ENCODE results near the gene AHCYL1. TPM values are rescaled to one million over a fixed set of nuclear protein-coding genes. Genes with fewer than 3 reads are reported as not detected.
"Not testable (repeated sequence)": the region's sequence is repeated elsewhere in the genome, so short reads cannot be mapped to it uniquely, and the experiment has no call there.

The AHCYL1 gene
- polyA plus RNA-seq, 1 donor: 129 TPM

DNA sequence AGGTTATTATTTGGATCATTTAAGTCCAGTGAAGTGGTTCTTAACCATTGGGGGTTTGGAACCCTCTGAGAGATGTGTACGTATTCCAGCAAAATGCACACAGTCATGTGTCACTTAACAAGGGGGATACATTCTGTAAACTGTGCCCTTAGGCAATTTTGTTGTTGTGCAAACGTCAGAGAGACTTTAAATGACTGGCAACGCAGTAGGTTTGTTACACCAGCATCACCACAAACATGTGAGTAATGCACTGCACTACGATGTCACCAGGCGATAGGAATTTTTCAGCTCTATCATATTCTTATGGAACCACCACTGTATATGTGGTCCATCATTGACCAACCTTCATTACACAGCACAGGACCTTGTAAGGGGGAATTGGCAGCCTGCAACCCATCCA is 11.9 kb downstream of the AHCYL1 start:
- no peak for DNase-seq

GRCh38 chr1:109997204-109997866 is 12.8 kb downstream of the AHCYL1 start:
- no peak for DNase-seq

GRCh38 chr1:109997867-109998229 is 13.3 kb downstream of the AHCYL1 start:
- DNase-seq: no peak

GRCh38 chr1:110002695-110003094 is 18.1 kb downstream of the AHCYL1 start:
- no peak for DNase-seq

DNA sequence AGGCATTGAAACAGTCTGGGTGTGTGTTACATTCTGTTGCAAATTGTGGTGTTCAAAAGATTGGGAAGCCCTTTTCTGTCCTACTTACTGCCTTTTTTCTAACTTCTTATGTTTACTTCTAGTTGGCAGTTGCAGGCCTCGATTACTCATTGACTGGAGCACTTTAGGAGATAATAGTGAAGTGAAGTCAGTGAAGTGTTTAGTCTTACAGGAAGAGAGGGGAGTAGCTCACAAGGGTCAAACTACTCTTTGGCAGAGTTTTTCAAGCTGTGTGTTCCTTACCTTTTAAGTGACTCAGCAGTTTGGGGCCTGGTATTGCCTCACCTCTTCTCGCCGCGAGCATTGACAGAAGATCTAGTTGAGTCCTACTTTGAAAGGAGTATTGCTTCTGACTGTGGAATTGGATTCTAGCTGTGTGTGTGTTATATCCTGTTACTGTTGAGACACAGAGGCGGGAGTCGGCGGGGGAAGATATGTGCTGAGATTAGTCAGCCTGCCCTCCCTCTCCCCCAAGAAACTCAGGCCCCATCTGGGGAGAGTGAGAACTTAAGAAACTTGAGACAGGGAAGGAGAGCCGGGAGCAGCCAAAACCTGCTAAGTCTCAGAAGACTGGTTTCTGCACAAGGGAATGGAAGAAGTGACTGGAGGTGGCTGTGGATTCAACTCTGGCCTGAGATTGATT is 19.3 kb downstream of the AHCYL1 start:
- peak; percentile 72 for DNase-seq

GRCh38 chr1:110004583-110004982 is 20.0 kb downstream of the AHCYL1 start:
- no peak for DNase-seq

- DNase-seq: no peak
These were observed 21.4 kb downstream of the AHCYL1 start for GRCh38 chr1:110005971-110006370.

DNA sequence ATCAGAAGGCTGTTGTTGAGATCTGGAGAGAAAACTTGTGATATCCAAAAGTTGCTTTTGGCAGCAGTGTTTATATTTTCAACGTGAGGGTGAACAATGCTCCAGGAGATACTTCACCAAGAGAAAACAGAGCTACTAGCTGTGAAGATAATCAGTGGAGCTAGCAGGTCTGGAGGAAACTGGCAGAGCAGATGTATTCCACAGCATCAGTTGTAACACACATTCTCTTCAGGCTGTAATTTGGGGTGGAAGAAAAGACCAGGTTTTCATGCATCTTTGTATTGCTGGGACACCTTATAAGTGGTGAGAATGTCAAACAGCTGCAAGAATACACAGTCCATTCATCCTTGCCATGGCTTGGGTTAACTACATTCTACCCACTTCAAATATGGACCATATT is 22.0 kb downstream of the AHCYL1 start:
- DNase-seq: no peak

DNA sequence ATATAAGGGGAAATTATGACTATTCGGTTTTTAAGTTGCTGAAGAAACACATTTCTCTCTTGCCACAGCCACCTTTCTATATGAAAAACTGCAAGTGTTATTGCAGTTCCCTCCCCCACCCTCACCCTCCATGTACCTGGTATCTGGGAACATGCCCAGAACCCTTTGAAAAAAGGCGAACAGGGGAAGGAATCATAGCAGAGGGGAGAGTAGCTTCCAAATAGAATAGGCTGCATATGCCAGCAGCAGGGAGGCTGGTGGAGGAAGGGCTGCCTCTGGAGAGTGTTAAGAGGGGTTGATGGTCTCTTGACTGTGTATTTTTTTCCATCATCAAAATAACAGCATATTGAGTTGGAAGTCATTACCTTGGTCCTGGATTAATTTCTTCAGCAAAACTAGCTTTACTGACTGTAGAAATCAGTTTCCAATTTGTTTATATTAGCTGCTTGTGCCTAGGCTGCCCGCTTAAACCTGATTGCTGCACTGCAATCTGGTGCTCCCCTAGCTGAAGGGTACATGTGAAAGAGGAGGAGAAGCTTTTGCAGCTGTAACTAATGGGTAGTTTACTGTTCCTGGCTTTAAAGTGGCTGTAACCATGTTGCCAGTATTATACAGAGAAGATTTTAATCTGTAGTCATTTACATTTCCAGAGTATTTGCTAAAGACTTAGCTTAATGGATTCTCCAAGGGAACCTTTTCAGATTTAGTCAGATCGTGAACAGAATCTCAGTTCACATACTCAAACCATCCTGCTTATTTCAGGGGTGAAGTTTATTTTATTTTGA is 22.7 kb downstream of the AHCYL1 start:
- no peak for DNase-seq

DNA sequence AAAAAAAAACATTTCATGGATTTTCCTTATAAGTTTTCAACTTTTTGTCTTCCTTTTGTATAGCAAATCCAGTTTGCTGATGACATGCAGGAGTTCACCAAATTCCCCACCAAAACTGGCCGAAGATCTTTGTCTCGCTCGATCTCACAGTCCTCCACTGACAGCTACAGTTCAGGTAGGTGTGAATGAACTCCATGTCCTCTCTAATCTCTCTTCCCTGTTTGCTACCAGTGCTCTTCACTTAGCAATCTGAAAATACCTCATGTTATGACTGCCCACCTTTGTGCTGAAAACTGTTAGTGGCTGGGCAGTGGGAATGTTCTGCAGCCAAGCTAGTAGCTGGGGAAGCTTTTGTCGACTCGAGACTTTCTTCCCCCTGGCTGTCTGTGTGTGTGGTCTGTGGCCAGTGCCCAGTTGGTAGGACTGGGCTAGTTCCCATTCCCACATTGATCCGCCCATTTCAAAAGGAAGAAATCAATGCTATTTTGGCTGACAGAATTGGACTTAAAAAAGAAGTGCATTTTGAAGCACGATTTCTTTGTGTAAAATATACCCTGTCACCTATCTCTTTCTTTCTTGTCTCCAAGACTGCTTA is 24.5 kb downstream of the AHCYL1 start:
- DNase-seq: no peak

- no peak for DNase-seq
These were observed 27.0 kb downstream of the AHCYL1 start for GRCh38 chr1:110011527-110012041.

- DNase-seq: no peak
These were observed 27.7 kb downstream of the AHCYL1 start for GRCh38 chr1:110012100-110012780.

DNA sequence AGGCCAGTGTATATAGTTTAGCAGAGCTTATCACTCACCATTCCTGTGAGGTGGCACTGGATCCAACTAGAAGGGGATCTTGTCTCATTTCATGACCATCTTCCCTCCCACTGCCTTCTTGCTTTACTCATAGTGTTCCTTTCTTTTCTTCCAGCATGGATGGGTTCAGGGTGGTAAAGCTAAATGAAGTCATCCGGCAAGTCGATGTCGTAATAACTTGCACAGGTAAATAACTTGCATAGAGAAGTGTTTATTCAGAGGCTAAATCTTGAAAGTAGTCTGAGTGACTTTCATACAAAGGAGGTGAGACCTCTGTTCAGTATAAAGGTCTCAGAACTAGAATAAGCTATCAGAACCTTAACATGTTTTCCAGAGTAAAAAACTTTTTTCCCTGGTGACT is 33.2 kb downstream of the AHCYL1 start:
- DNase-seq: no peak

GRCh38 chr1:110018396-110018795 is 33.8 kb downstream of the AHCYL1 start:
- DNase-seq: no peak

GRCh38 chr1:110019770-110020169 is 35.2 kb downstream of the AHCYL1 start:
- no peak for DNase-seq

- no peak for DNase-seq
These were observed 36.7 kb downstream of the AHCYL1 start for GRCh38 chr1:110021285-110021684.

GRCh38 chr1:110024613-110025012 is 40.0 kb downstream of the AHCYL1 start:
- DNase-seq: no peak

- not testable (repeated sequence) for DNase-seq
These were observed 46.1 kb downstream of the AHCYL1 start for GRCh38 chr1:110030687-110031086.

- DNase-seq: no peak
These were observed 47.8 kb downstream of the AHCYL1 start for GRCh38 chr1:110032327-110032726.

DNA sequence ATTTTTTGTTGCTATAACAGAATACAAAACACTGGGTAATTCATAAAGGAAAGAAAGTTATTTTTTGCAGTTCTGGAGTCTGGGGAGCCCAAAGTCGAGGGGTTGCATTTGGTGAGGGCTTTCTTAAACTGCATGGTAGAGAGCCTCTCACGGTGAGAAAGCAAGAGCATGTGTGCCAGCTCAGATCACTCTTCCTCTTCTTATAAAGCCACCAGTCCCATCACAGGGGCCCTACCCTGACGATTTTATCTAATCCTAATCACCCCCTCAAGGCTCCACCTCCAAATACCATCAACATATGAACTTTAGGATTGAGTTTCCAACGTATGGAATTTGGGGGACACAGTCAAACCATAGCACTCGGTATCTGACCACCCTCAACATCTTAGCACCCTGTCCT is 48.9 kb downstream of the AHCYL1 start:
- DNase-seq: no peak

GRCh38 chr1:110034040-110034450 is 49.5 kb downstream of the AHCYL1 start:
- no peak for DNase-seq
